OCI-LY3 (cell line): ENCODE data around the gene RNF225.

Experiments
- CTCF ChIP-seq: fragments of 200-600, 300-600 bp; sonication (generic); IDR thresholded peaks from 2 replicates; pipeline ENCODE4 v1.5.1; 2014; ENCODE audit warnings: antibody characterized with exemption, low read length, low read depth
- EZH2phosphoT487 ChIP-seq: fragments of 200-600 bp; shearing (Covaris generic); IDR thresholded peaks from 2 replicates; pipeline ENCODE4 v1.6.1; 2018; ENCODE audit warnings: antibody characterized with exemption, mixed run types, low read depth

GRCh38 chr19:58398087-58398486 lies 2.6 kb downstream of the RNF225 start:
- TF ChIP-seq EZH2phosphoT487 = no peak
- TF ChIP-seq CTCF = no peak
